ENCODE measurements around the gene IQSEC1.
"Not testable (repeated sequence)": the region's sequence is repeated elsewhere in the genome, so short reads cannot be mapped to it uniquely, and the experiment has no call there.

Gene IQSEC1

GRCh38 chr3:12882336-12883310, 190.6 kb downstream of the IQSEC1 start:
- no peaks in the 10 kb centered on the region for H3K9me3 ChIP-seq (ENCODE audit: control insufficient read depth, low read length)

GRCh38 chr3:12881858-12882257, 191.4 kb downstream of the IQSEC1 start:
- not testable (repeated sequence) for H3K4me3 ChIP-seq (ENCODE audit: low read length); H3K9ac ChIP-seq (ENCODE audit: low read length); H3K27me3 ChIP-seq (ENCODE audit: control insufficient read depth, insufficient read depth, low read length); H3K9me3 ChIP-seq (ENCODE audit: control insufficient read depth, low read length); H3K36me3 ChIP-seq (ENCODE audit: control insufficient read depth, insufficient read depth, low read length); H3K4me1 ChIP-seq (ENCODE audit: control insufficient read depth, insufficient read depth, low read length)

More at GRCh38 chr3:12882336-12883310, 190.6 kb downstream of the IQSEC1 start:
- Histone ChIP-seq H3K4me1 (ENCODE audit: control insufficient read depth, insufficient read depth, low read length) (no peaks in the 10 kb centered on the region), H3K27me3 (ENCODE audit: control insufficient read depth, insufficient read depth, low read length) (peaks cover 4% of the 10 kb centered on the region), H3K36me3 (ENCODE audit: control insufficient read depth, insufficient read depth, low read length) (no peaks in the 10 kb centered on the region), H3K9ac (ENCODE audit: low read length) (no peak overlapping the region), H3K4me3 (ENCODE audit: low read length) (no peak overlapping the region)

- no peaks in the 10 kb centered on the region for H3K36me3 ChIP-seq (ENCODE audit: control insufficient read depth, insufficient read depth, low read length)
- no peak overlapping the region for H3K9ac ChIP-seq (ENCODE audit: low read length)
- peaks cover 5% of the 10 kb centered on the region for H3K4me1 ChIP-seq (ENCODE audit: control insufficient read depth, insufficient read depth, low read length)
- no peak overlapping the region for H3K4me3 ChIP-seq (ENCODE audit: low read length)
- H3K9me3 ChIP-seq (ENCODE audit: control insufficient read depth, low read length): no peaks in the 10 kb centered on the region
- H3K27me3 ChIP-seq (ENCODE audit: control insufficient read depth, insufficient read depth, low read length): peaks cover 12% of the 10 kb centered on the region
Observed at GRCh38 chr3:12879191-12879815, 193.9 kb downstream of the IQSEC1 start.

- H3K9me3 ChIP-seq (ENCODE audit: control insufficient read depth, low read length); H3K4me1 ChIP-seq (ENCODE audit: control insufficient read depth, insufficient read depth, low read length); H3K4me3 ChIP-seq (ENCODE audit: low read length); H3K9ac ChIP-seq (ENCODE audit: low read length); H3K36me3 ChIP-seq (ENCODE audit: control insufficient read depth, insufficient read depth, low read length): not testable (repeated sequence)
- peaks cover 12% of the 10 kb centered on the region for H3K27me3 ChIP-seq (ENCODE audit: control insufficient read depth, insufficient read depth, low read length)
Observed at GRCh38 chr3:12878758-12879157, 194.5 kb downstream of the IQSEC1 start.

- Histone ChIP-seq H3K4me3 (ENCODE audit: low read length) (no peak overlapping the region), H3K27me3 (ENCODE audit: control insufficient read depth, insufficient read depth, low read length) (peaks cover 12% of the 10 kb centered on the region), H3K9ac (ENCODE audit: low read length) (no peak overlapping the region), H3K9me3 (ENCODE audit: control insufficient read depth, low read length) (no peaks in the 10 kb centered on the region), H3K4me1 (ENCODE audit: control insufficient read depth, insufficient read depth, low read length) (peaks cover 5% of the 10 kb centered on the region), H3K36me3 (ENCODE audit: control insufficient read depth, insufficient read depth, low read length) (no peaks in the 10 kb centered on the region)
Observed at GRCh38 chr3:12878141-12878574, 195.1 kb downstream of the IQSEC1 start.

GRCh38 chr3:12877040-12877439, 196.2 kb downstream of the IQSEC1 start:
- Histone ChIP-seq H3K36me3 (ENCODE audit: control insufficient read depth, insufficient read depth, low read length) (no peaks in the 10 kb centered on the region), H3K9ac (ENCODE audit: low read length) (no peak overlapping the region), H3K4me1 (ENCODE audit: control insufficient read depth, insufficient read depth, low read length) (peaks cover 5% of the 10 kb centered on the region), H3K27me3 (ENCODE audit: control insufficient read depth, insufficient read depth, low read length) (peaks cover 12% of the 10 kb centered on the region), H3K4me3 (ENCODE audit: low read length) (no peak overlapping the region), H3K9me3 (ENCODE audit: control insufficient read depth, low read length) (no peaks in the 10 kb centered on the region)

GRCh38 chr3:12875857-12876836, 197.1 kb downstream of the IQSEC1 start:
- Histone ChIP-seq H3K9me3 (ENCODE audit: control insufficient read depth, low read length) (no peaks in the 10 kb centered on the region), H3K4me3 (ENCODE audit: low read length) (no peak overlapping the region), H3K27me3 (ENCODE audit: control insufficient read depth, insufficient read depth, low read length) (peaks cover 12% of the 10 kb centered on the region), H3K36me3 (ENCODE audit: control insufficient read depth, insufficient read depth, low read length) (no peaks in the 10 kb centered on the region), H3K9ac (ENCODE audit: low read length) (no peak overlapping the region), H3K4me1 (ENCODE audit: control insufficient read depth, insufficient read depth, low read length) (peaks cover 5% of the 10 kb centered on the region)

- Histone ChIP-seq H3K4me3 (ENCODE audit: low read length) (no peak overlapping the region), H3K36me3 (ENCODE audit: control insufficient read depth, insufficient read depth, low read length) (no peaks in the 10 kb centered on the region), H3K9me3 (ENCODE audit: control insufficient read depth, low read length) (no peaks in the 10 kb centered on the region), H3K9ac (ENCODE audit: low read length) (no peak overlapping the region), H3K4me1 (ENCODE audit: control insufficient read depth, insufficient read depth, low read length) (peaks cover 17% of the 10 kb centered on the region), H3K27me3 (ENCODE audit: control insufficient read depth, insufficient read depth, low read length) (peaks cover 18% of the 10 kb centered on the region)
Observed at GRCh38 chr3:12871404-12871983, 201.7 kb downstream of the IQSEC1 start.

GRCh38 chr3:12870942-12871341, 202.3 kb downstream of the IQSEC1 start:
- H3K9me3 ChIP-seq (ENCODE audit: control insufficient read depth, low read length): no peaks in the 10 kb centered on the region
- peaks cover 16% of the 10 kb centered on the region for H3K27me3 ChIP-seq (ENCODE audit: control insufficient read depth, insufficient read depth, low read length)
- H3K4me3 ChIP-seq (ENCODE audit: low read length): no peak overlapping the region
- H3K4me1 ChIP-seq (ENCODE audit: control insufficient read depth, insufficient read depth, low read length): peaks cover 13% of the 10 kb centered on the region
- H3K36me3 ChIP-seq (ENCODE audit: control insufficient read depth, insufficient read depth, low read length): no peaks in the 10 kb centered on the region
- H3K9ac ChIP-seq (ENCODE audit: low read length): no peak overlapping the region

GRCh38 chr3:12869035-12869621, 204.1 kb downstream of the IQSEC1 start:
- H3K4me1 ChIP-seq (ENCODE audit: control insufficient read depth, insufficient read depth, low read length): peaks cover 13% of the 10 kb centered on the region
- H3K27me3 ChIP-seq (ENCODE audit: control insufficient read depth, insufficient read depth, low read length): peaks cover 10% of the 10 kb centered on the region
- no peaks in the 10 kb centered on the region for H3K9me3 ChIP-seq (ENCODE audit: control insufficient read depth, low read length)
- no peak overlapping the region for H3K9ac ChIP-seq (ENCODE audit: low read length)
- no peak overlapping the region for H3K4me3 ChIP-seq (ENCODE audit: low read length)
- H3K36me3 ChIP-seq (ENCODE audit: control insufficient read depth, insufficient read depth, low read length): no peaks in the 10 kb centered on the region

Measured in mucosa of stomach (tissue), 1 donor.